ENCODE measurements around the gene TMED7.
A peak's percentile ranks its signal among the peaks of the same experiment; 100 is the strongest.

The TMED7 gene

DNA sequence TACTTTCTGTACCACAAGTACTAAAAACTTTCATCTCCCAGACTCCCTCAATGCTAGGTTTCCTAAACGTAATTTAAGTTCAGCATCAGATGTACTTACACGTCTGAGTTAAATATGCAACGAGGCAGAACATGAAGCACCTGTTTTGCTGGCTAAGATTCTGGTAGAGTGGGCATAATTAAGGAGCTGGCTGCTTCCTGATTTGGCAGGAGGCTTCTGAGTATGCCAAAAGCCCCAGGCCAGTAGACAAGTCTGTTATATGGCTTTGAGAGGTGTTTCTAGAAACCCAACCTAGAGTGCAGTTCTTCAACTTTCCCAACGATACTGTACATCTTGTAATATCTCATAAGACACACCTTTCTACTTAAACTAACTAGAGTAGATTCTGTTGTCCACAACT lies 37.2 kb downstream of the TMED7 start:
- no peak overlapping the region for H3K4me3 ChIP-seq (ENCODE audit: control insufficient read depth, low read depth, low read length)
- TF ChIP-seq, protein P1, sequence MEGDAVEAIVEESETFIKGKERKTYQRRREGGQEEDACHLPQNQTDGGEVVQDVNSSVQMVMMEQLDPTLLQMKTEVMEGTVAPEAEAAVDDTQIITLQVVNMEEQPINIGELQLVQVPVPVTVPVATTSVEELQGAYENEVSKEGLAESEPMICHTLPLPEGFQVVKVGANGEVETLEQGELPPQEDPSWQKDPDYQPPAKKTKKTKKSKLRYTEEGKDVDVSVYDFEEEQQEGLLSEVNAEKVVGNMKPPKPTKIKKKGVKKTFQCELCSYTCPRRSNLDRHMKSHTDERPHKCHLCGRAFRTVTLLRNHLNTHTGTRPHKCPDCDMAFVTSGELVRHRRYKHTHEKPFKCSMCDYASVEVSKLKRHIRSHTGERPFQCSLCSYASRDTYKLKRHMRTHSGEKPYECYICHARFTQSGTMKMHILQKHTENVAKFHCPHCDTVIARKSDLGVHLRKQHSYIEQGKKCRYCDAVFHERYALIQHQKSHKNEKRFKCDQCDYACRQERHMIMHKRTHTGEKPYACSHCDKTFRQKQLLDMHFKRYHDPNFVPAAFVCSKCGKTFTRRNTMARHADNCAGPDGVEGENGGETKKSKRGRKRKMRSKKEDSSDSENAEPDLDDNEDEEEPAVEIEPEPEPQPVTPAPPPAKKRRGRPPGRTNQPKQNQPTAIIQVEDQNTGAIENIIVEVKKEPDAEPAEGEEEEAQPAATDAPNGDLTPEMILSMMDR (conservative IDR thresholded peaks at IDR 0.05; ENCODE audit: control insufficient read depth, insufficient read depth, low read depth, low read length): no peak
- DNase-seq (ENCODE audit: low read depth): no peak

DNA sequence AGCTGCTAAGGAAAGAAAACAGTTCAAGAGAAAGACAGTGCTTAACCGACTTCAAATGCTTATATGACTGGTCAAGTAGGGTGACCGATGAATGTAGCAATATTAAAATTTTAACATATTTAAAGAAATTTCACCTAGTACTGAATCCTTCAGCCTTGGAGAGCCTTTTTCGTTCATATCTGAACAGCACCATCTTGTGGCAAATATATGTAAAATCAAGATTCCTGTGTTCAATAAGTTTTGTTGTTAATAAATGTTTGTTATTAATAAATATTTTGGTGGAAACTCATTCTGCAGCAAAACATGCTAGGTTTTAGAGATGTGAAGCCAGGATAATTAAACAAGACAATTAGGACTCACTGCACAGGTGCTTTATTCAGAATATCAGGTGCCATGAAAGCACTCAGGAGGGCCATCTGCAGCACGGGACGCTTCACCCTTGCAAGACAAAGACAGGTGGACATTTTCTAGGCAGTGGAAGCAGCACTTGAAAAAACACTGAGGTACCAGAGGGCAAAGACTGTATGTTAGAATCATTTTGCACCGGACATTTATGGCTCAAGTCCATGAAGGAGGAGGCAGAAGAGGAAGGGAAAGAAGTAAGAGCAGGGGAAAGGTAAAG lies 39.2 kb downstream of the TMED7 start:
- H3K4me3 ChIP-seq (ENCODE audit: control insufficient read depth, low read depth, low read length): no peak overlapping the region
- TF ChIP-seq, protein P1 (conservative IDR thresholded peaks at IDR 0.05; ENCODE audit: control insufficient read depth, insufficient read depth, low read depth, low read length): peak; percentile 50
- DNase-seq (ENCODE audit: low read depth): peak; percentile 59

DNA sequence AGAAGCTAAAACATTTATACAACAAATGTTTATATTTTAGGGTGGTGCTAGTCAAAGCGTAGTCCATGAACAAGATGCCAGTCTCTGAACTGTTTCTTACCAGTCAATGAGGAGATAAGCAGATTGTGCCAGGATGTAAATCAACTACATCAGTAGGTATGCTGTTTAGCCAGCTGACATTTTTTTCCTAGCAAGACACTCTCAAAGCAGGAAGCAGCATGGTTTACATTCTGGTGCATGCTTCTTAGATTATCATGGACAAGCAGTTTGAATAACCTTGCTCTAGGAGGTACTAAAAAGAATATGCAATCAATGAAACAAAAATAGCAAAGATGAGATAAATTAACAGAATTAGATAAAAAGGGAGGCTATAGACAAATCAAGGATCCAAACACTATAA lies 40.6 kb downstream of the TMED7 start:
- TF ChIP-seq, protein P1 (conservative IDR thresholded peaks at IDR 0.05; ENCODE audit: control insufficient read depth, insufficient read depth, low read depth, low read length): no peak
- DNase-seq (ENCODE audit: low read depth): no peak
- no peak overlapping the region for H3K4me3 ChIP-seq (ENCODE audit: control insufficient read depth, low read depth, low read length)

DNA sequence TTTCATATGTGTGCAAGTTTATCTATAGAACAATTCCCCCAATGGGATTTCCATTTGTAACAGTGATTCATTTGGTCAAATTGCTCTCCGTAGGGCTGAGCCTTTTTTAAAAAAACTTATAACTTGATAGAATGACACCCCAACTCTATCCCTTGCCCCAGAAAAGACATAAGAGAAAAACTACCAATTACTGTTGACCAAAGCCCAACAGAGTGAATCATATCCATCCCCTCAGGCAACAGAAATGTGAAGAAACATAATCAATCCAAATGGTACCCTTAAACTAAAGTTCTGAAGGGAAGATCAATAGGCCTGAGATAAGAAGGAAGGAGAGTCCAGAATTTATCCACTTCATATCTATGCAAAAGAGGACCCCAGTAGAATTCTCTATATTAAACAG lies 41.3 kb downstream of the TMED7 start:
- DNase-seq (ENCODE audit: low read depth): no peak
- H3K4me3 ChIP-seq (ENCODE audit: control insufficient read depth, low read depth, low read length): no peak overlapping the region
- TF ChIP-seq, protein P1 (conservative IDR thresholded peaks at IDR 0.05; ENCODE audit: control insufficient read depth, insufficient read depth, low read depth, low read length): no peak

DNA sequence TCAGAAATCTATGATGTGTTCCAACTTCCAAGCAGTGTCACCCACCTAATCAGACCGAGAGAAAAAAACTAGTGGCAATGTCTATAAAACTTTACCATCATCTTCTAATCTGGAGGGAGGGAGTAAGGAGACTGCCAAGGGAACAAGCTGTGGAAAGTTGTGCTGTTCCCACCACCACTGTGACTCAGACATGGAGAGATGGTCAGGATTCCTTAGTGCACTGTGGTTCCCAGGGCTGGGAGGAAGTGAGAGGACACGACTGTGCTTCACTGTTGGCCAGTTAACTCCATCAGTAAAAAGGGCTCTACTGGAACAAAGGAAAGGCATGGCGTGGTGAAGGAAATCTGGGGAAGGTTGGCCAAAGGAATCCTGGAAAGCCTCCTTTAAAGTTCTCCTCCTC lies 42.4 kb downstream of the TMED7 start:
- no peak overlapping the region for H3K4me3 ChIP-seq (ENCODE audit: control insufficient read depth, low read depth, low read length)
- TF ChIP-seq, protein P1 (conservative IDR thresholded peaks at IDR 0.05; ENCODE audit: control insufficient read depth, insufficient read depth, low read depth, low read length): no peak
- DNase-seq (ENCODE audit: low read depth): peak; percentile 95

DNA sequence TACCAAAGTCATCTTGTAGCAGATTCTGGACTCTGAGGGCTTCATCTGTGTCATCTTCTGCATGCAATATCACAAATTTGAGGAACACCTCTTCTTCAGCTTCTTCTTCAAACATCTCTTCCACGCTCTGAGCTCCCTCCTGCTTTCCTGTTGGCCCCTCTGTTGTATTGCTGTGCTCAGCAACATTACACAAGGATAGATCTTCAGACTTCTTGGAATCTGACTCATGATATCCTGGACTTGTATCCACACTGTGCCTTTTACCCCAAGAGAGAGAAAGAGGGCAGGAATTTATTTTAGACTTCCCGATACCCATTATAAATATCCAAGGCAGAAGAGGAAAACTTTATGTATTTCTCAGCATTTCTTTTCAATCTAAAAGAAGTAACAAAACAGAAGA lies 44.9 kb downstream of the TMED7 start:
- TF ChIP-seq, protein P1 (conservative IDR thresholded peaks at IDR 0.05; ENCODE audit: control insufficient read depth, insufficient read depth, low read depth, low read length): no peak
- no peak for DNase-seq (ENCODE audit: low read depth)
- H3K4me3 ChIP-seq (ENCODE audit: control insufficient read depth, low read depth, low read length): no peak overlapping the region

DNA sequence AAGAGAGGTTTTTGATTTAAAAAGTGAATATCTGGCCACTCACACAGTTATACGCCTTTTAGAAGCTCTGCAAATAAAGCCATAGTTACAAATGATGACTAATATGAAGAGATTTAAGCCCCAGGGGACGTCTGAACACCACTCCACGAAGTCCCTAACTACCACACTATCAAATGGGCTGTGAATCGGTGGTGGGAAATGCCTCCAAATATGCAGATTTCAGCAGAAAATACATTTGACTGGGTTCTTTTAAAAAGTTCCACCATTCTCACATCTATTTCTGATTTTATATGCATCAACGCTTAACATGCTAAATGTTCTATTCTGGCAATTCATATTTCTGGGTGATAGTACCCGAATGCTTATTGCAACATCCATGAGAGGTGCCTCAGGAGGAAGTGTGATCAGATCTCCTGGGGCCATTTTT lies 46.1 kb downstream of the TMED7 start:
- peak; percentile 51 for DNase-seq (ENCODE audit: low read depth)
- no peak overlapping the region for H3K4me3 ChIP-seq (ENCODE audit: control insufficient read depth, low read depth, low read length)
- TF ChIP-seq, protein P1 (conservative IDR thresholded peaks at IDR 0.05; ENCODE audit: control insufficient read depth, insufficient read depth, low read depth, low read length): no peak
